Stomach (tissue), 9 donors: ENCODE data around the gene ZNF8. TPM values are rescaled to one million over a fixed set of nuclear protein-coding genes. Genes with fewer than 3 reads are reported as not detected.
"Not testable (repeated sequence)": the region's sequence is repeated elsewhere in the genome, so short reads cannot be mapped to it uniquely, and the experiment has no call there.

ENCODE experiments used
- DNase-seq, 2 donors: peaks; one replicate each; pipeline versions ENCODE4 v3.0.0 to v3.0.0-alpha.2; 2013 to 2019
- H3K27ac ChIP-seq, 5 donors: fragments of 200-600 bp in 4 of 5; sonication (generic) in 4 of 5; one replicate each; pipeline ENCODE4 v1.5.1; 2013 to 2019; ENCODE audit warnings: mild to moderate bottlenecking in 1 of 5, moderate library complexity in 1 of 5
- H3K27me3 ChIP-seq, 3 donors: fragments of 200-600 bp; sonication (generic); one replicate each; pipeline ENCODE4 v1.5.1; 2017 to 2019; ENCODE audit warnings: mixed run types in 1 of 3
- H3K36me3 ChIP-seq, 4 donors: fragments of 200-600 bp; sonication (generic); 1 replicate in 3 of 4; 2 replicates in 1 of 4; pipeline ENCODE4 v1.5.1; 2016 to 2019
- H3K4me1 ChIP-seq, 4 donors: fragments of 200-600 bp; sonication (generic); one replicate each; pipeline ENCODE4 v1.5.1; 2016 to 2019
- H3K4me3 ChIP-seq, 4 donors: fragments of 200-600 bp; sonication (generic) in 3 of 4; one replicate each; pipeline ENCODE4 v1.5.1; 2016 to 2019; ENCODE audit warnings: mild to moderate bottlenecking in 1 of 4
- H3K9me3 ChIP-seq, 4 donors: fragments of 200-600 bp; sonication (generic); one replicate each; pipeline ENCODE4 v1.5.1; 2016 to 2019
- EP300 ChIP-seq: sonication (generic); formaldehyde crosslinking; IDR thresholded peaks from one replicate; pipeline ENCODE4 v1.6.1; 2017; ENCODE audit warnings: antibody characterized with exemption
- POLR2A ChIP-seq, 4 donors: fragments of 450-650 bp; IDR thresholded peaks; one replicate each; pipeline ENCODE4 v1.6.1; 2016; ENCODE audit warnings: antibody characterized with exemption in 4 of 4, control low read depth in 2 of 4, mild to moderate bottlenecking in 1 of 4, moderate library complexity in 1 of 4
- POLR2AphosphoS5 ChIP-seq, 3 donors: sonication (generic); formaldehyde crosslinking; IDR thresholded peaks; one replicate each; pipeline ENCODE4 v1.6.1; 2016; ENCODE audit warnings: antibody characterized with exemption in 3 of 3
- WGBS, 5 donors: extraction: QIAGEN DNeasy Blood & Tissue Kit in 3 of 5; methylation state at CpG; one replicate each; pipeline versions ENCODE4 v1.1.5 to v1.1.7; 2013 to 2018; 5-methylcytosine and 5-hydroxymethylcytosine counted together
- intact Hi-C: fragments of 100-400 bp; cut with DNase I; formaldehyde crosslinking; loops from one replicate; pipeline ENCODE4 v1.15.1; 2023; ENCODE audit warnings: low total_unique reads
- polyA plus RNA-seq, 3 donors: library from polyadenylated mRNA; stranded (reverse); fragments of 200-250 nt; gene quantifications; one replicate each; pipeline ENCODE4 v1.2.3, GENCODE V29; 2013
- total RNA-seq, 5 donors: library from RNA; depleted of rRNA; stranded (reverse); fragments of >200 nt; gene quantifications; one replicate each; pipeline versions ENCODE4 v1.1.0 to v1.2.3, GENCODE V29; 2014 to 2016
- TF ChIP-seq, protein P1 (sequence below), 7 experiments: fragments of 450-650 bp in 4 of 7; fragments of 200-600 bp in 3 of 7; sonication (generic) in 3 of 7; IDR thresholded peaks; one replicate each; pipeline ENCODE4 v1.5.1; 2016 to 2019; ENCODE audit warnings: antibody characterized with exemption in 7 of 7, control low read depth in 2 of 7, mild to moderate bottlenecking in 1 of 7
- donor health status: healthy with polysubstance abuse.
- donor health status: Bipolar disorder and iron deficiency.
- donor health status: healthy.

Gene ZNF8
- total and polyA plus RNA-seq, 8 donors = 0.81 to 9.0 (median 2.5) TPM

DNA sequence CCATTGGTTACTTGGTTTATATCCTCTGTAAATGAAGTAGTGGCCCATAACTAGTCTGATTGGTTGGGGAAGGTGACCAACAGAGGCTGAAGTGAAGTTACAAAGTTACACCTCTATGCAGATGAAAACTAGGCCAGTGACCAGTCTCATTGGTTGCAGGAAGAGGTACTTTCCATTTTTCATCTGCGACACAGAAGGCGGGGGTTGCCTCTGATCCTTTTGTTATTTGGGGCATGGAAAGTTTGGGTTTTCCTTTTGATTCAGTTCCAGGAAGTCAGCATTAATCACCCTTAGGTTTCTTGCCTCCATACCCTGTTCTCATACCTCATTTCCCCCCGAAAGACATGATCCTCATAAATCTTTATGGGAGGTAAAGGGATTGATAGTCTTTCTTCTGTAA lies 29.9 kb upstream of the ZNF8 start:
- Histone ChIP-seq H3K4me1 (no peaks in the 10 kb centered on the region), H3K9me3 (peaks cover 92 to 100% (median 100%) of the 10 kb centered on the region in 4 donors), H3K36me3 (peaks cover 88 to 100% (median 100%) of the 10 kb centered on the region in 4 donors)

DNA sequence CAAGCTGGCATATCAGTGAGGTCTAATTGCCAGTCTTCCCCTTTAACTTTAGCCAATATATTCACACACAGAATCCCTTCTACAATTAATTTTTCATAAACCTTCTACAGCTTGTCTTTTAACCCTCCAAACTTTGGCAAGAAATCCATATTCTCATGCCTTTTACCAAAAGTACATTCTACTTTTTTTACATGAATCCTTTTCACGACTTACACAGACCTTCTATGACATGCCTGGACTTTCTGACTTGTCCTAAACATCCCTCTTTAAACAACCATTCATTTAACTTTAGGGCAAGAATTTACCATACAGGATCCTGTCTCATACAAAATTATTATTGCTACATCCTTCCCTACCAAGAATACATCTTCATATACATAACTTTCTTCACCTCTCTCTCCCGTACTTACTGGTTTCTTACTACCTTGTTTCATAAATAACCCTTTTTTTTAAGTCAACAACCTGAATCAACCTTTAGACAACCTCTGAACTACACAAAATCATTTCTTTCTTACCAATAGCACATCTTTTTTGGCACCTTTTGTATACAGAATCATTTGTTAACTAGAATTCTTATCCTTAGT lies 26.6 kb upstream of the ZNF8 start:
- Histone ChIP-seq H3K36me3 (peaks cover 64 to 100% (median 100%) of the 10 kb centered on the region in 4 donors), H3K4me1 (no peaks in the 10 kb centered on the region), H3K27ac (no peak overlapping the region), H3K9me3 (peaks cover 83 to 100% (median 100%) of the 10 kb centered on the region in 4 donors), H3K4me3 (no peak overlapping the region), H3K27me3 (no peaks in the 10 kb centered on the region)
- intact Hi-C loops = no loop called here
- WGBS, 5 donors = 95 to 100% (median 97%) methylated on average over 2 of the region's 2 CpGs
- peak in 1 of 2 donors; percentile 21 for DNase-seq
- TF ChIP-seq, protein P1, sequence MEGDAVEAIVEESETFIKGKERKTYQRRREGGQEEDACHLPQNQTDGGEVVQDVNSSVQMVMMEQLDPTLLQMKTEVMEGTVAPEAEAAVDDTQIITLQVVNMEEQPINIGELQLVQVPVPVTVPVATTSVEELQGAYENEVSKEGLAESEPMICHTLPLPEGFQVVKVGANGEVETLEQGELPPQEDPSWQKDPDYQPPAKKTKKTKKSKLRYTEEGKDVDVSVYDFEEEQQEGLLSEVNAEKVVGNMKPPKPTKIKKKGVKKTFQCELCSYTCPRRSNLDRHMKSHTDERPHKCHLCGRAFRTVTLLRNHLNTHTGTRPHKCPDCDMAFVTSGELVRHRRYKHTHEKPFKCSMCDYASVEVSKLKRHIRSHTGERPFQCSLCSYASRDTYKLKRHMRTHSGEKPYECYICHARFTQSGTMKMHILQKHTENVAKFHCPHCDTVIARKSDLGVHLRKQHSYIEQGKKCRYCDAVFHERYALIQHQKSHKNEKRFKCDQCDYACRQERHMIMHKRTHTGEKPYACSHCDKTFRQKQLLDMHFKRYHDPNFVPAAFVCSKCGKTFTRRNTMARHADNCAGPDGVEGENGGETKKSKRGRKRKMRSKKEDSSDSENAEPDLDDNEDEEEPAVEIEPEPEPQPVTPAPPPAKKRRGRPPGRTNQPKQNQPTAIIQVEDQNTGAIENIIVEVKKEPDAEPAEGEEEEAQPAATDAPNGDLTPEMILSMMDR (IDR thresholded peaks at IDR 0.05) = no peak
- no peak for TF ChIP-seq EP300
- TF ChIP-seq POLR2A (IDR thresholded peaks at IDR 0.05) = no peak
- no peak for TF ChIP-seq POLR2AphosphoS5 (IDR thresholded peaks at IDR 0.05)

More for the DNA sequence above, 29.9 kb upstream of the ZNF8 start:
- DNase-seq = no peak
- Histone ChIP-seq H3K4me3 (no peak overlapping the region), H3K27ac (no peak overlapping the region), H3K27me3 (no peaks in the 10 kb centered on the region)
- intact Hi-C loops = no loop called here
- TF ChIP-seq POLR2AphosphoS5 (IDR thresholded peaks at IDR 0.05) (no peak), POLR2A (IDR thresholded peaks at IDR 0.05) (no peak), EP300 (no peak)
- TF ChIP-seq, protein P1 (IDR thresholded peaks at IDR 0.05) = no peak
- WGBS, 5 donors = 94 to 99% (median 97%) methylated on average over 3 of the region's 3 CpGs

DNA sequence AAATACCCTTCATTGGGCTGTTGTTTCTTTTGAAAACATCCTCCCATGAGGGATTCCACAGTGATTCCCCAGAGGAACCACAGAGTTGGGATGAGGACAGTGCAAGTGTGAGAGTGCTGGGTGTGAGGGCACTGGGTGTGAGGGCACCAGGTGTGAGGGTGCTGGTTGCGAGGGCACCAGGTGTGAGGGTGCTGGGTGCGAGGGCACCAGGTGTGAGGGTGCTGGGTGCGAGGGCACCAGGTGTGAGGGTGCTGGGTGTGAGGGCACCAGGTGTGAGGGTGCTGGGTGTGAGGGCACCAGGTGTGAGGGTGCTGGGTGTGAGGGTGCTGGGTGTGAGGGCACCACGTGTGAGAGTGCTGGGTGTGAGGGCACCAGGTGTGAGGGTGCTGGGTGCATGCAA lies 20.5 kb upstream of the ZNF8 start:
- intact Hi-C loops, DNase-seq, H3K4me3 ChIP-seq, H3K27ac ChIP-seq, H3K4me1 ChIP-seq, H3K27me3 ChIP-seq: not testable (repeated sequence)
- H3K9me3 ChIP-seq = peaks cover 90 to 100% (median 100%) of the 10 kb centered on the region in 4 donors
- peaks cover 60 to 100% (median 97%) of the 10 kb centered on the region in 4 donors for H3K36me3 ChIP-seq
- 61 to 100% (median 91%) methylated on average over 3 to 4 of the region's 4 CpGs for WGBS, 5 donors

DNA sequence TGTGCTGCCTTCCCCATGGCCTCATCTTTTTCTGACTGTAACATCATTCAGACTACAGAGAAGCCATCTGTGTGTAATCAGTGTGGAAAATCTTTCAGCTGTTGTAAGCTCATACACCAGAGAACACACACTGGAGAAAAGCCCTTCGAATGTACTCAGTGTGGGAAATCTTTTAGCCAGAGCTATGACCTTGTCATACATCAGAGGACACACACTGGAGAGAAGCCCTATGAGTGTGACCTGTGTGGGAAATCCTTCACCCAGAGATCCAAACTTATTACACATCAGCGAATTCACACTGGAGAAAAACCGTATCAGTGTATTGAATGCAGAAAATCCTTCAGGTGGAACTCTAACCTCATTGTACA lies 17.2 kb upstream of the ZNF8 start:
- peaks cover 48 to 100% (median 88%) of the 10 kb centered on the region in 4 donors for H3K36me3 ChIP-seq
- TF ChIP-seq POLR2AphosphoS5 (IDR thresholded peaks at IDR 0.05) = no peak
- TF ChIP-seq, protein P1 (IDR thresholded peaks at IDR 0.05) = no peak
- TF ChIP-seq EP300 = no peak
- no peak for TF ChIP-seq POLR2A (IDR thresholded peaks at IDR 0.05)
- H3K27me3 ChIP-seq = no peaks in the 10 kb centered on the region
- H3K27ac ChIP-seq = no peak overlapping the region
- H3K4me1 ChIP-seq = no peaks in the 10 kb centered on the region
- peaks cover 88 to 100% (median 100%) of the 10 kb centered on the region in 4 donors for H3K9me3 ChIP-seq
- DNase-seq = no peak
- no peak overlapping the region for H3K4me3 ChIP-seq
- 93 to 98% (median 96%) methylated on average over 3 of the region's 3 CpGs for WGBS, 5 donors
- intact Hi-C loops = loop anchor here (10.0 kb wide), 1 partner anchor 77 kb away; the partner anchor contains the start of gene ZNF274
